ENCODE measurements around the gene PDLIM7.

DNA sequence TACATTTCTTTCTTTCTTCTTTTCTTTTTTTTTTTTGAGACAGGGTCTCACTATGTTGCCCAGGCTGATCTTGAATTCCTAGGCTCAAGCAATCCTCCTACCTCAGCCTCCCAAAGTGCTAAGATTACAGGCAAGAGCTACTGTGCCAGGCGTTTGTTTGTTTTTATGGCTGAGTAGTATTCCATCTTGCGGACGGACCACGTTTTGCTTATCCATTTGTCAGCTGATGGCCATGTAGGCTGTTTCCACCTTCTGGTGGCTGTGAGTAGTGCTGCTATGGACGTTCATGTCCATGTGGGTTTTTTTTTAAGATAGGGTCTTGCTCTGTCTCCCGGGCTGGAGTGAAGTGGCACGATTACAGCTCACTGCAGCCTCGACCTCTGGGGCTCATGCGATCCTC is 9.8 kb upstream of the PDLIM7 start:
- TF ChIP-seq, protein P1, sequence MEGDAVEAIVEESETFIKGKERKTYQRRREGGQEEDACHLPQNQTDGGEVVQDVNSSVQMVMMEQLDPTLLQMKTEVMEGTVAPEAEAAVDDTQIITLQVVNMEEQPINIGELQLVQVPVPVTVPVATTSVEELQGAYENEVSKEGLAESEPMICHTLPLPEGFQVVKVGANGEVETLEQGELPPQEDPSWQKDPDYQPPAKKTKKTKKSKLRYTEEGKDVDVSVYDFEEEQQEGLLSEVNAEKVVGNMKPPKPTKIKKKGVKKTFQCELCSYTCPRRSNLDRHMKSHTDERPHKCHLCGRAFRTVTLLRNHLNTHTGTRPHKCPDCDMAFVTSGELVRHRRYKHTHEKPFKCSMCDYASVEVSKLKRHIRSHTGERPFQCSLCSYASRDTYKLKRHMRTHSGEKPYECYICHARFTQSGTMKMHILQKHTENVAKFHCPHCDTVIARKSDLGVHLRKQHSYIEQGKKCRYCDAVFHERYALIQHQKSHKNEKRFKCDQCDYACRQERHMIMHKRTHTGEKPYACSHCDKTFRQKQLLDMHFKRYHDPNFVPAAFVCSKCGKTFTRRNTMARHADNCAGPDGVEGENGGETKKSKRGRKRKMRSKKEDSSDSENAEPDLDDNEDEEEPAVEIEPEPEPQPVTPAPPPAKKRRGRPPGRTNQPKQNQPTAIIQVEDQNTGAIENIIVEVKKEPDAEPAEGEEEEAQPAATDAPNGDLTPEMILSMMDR (IDR thresholded peaks at IDR 0.05; ENCODE audit: low read depth, low read length): peak; percentile 16; the same call in 1 of the 2 replicates
- TF ChIP-seq EZH2phosphoT487 (IDR thresholded peaks at IDR 0.05; ENCODE audit: low read depth): no peak

Data from OCI-LY3 (cell line).